ENCODE measurements around the gene DSC1.

- TF ChIP-seq CTCF (IDR thresholded peaks at IDR 0.05): no peak
- TF ChIP-seq POLR2A (IDR thresholded peaks at IDR 0.05): no peak
Observed at GRCh38 chr18:31185186-31185950, 22.7 kb upstream of the DSC1 start.

All from Peyer's patch (tissue), 4 donors.